Endothelial cell of umbilical vein (primary cell): ENCODE results near the gene COL4A1. TPM values are rescaled to one million over a fixed set of nuclear protein-coding genes. Genes with fewer than 3 reads are reported as not detected.

Experiments used
- BruUV-seq: library from RNA; stranded (reverse); fragments of 400-500 nt; replicated peaks from 2 replicates; lab custom pipeline; 2021; lab: Mats Ljungman, UMichigan
- CTCF ChIA-PET: fragments of 300-600, 350-600 bp; sonication (Branson Sonifier 250); formaldehyde crosslinking; loops from one replicate; lab custom pipeline; 2021; ENCODE audit warnings: antibody characterized with exemption, inconsistent platforms; lab: Charles Lee
- POLR2A ChIA-PET: fragments of 300-600, 350-600 bp; sonication (Branson Sonifier 250); formaldehyde crosslinking; loops from one replicate; lab custom pipeline; 2021; ENCODE audit warnings: antibody characterized with exemption, inconsistent platforms; lab: Charles Lee
- DNase-seq: peaks from one replicate; pipeline ENCODE4 v3.0.0-alpha.2; 2011; ENCODE audit warnings: low read depth, low spot score
- FAIRE-seq: peaks from 2 replicates; lab custom pipeline; 2011; peaks lifted over from hg19 to GRCh38; lab: Jason Lieb, UNC
- H2AFZ ChIP-seq: 2 replicates; pipeline ENCODE4 v1.6.0; 2012; ENCODE audit warnings: low read depth, low read length, control low read depth, inconsistent platforms
- H3K27ac ChIP-seq: 2 replicates; pipeline ENCODE4 v1.5.1; 2011; ENCODE audit warnings: low read depth, mild to moderate bottlenecking, control low read depth, low read length, moderate library complexity; ENCODE audit not compliant: insufficient read depth
- H3K27me3 ChIP-seq, 2 experiments: 2 replicates each; pipeline versions ENCODE4 v1.6.0 to v1.6.1; 2011; ENCODE audit warnings: low read length in 2 of 2, mixed read lengths in 1 of 2; ENCODE audit not compliant: control insufficient read depth in 2 of 2, insufficient read depth in 2 of 2
- H3K36me3 ChIP-seq, 2 experiments: 2 replicates in 1 of 2; 3 replicates in 1 of 2; pipeline ENCODE4 v1.5.1; 2011; ENCODE audit warnings: low read length in 2 of 2, mild to moderate bottlenecking in 1 of 2, moderate library complexity in 1 of 2; ENCODE audit not compliant: control insufficient read depth in 2 of 2, insufficient read depth in 2 of 2; ENCODE audit errors: extremely low read depth in 1 of 2
- H3K4me1 ChIP-seq: 3 replicates; pipeline ENCODE4 v1.5.1; 2011; ENCODE audit warnings: mild to moderate bottlenecking, low read length; ENCODE audit not compliant: control insufficient read depth, insufficient read depth; ENCODE audit errors: extremely low read depth
- H3K4me2 ChIP-seq: 2 replicates; pipeline ENCODE4 v1.6.1; 2011; ENCODE audit warnings: low read length, control low read depth, mixed read lengths; ENCODE audit not compliant: insufficient read depth
- H3K4me3 ChIP-seq, 3 experiments: fragments of 200-600 bp in 1 of 3; sonication (generic), shearing (Covaris generic) in 1 of 3; replicated peaks in 1 of 3; 2 replicates each; pipeline ENCODE4 v1.5.1; 2011 to 2016; ENCODE audit warnings: control low read depth in 3 of 3, low read length in 3 of 3, mild to moderate bottlenecking in 2 of 3, inconsistent platforms in 1 of 3, low read depth in 1 of 3, moderate library complexity in 1 of 3; ENCODE audit not compliant: insufficient read depth in 1 of 3
- H3K79me2 ChIP-seq: 2 replicates; pipeline ENCODE4 v1.6.0; 2012; ENCODE audit warnings: low read length, inconsistent platforms; ENCODE audit not compliant: control insufficient read depth, insufficient read depth
- H3K9ac ChIP-seq: replicated peaks from 2 replicates; pipeline ENCODE3; 2011; ENCODE audit warnings: low read length, control low read depth; ENCODE audit not compliant: insufficient read depth; ENCODE audit errors: extremely low read depth
- H3K9me1 ChIP-seq: replicated peaks from 3 replicates; pipeline ENCODE4 v1.6.0; 2011; ENCODE audit warnings: mild to moderate bottlenecking, low read length; ENCODE audit not compliant: control insufficient read depth, insufficient read depth; ENCODE audit errors: extremely low read depth
- H3K9me3 ChIP-seq: replicated peaks from 2 replicates; pipeline ENCODE4 v1.5.1; 2012; ENCODE audit warnings: low read length, inconsistent platforms; ENCODE audit not compliant: control insufficient read depth, insufficient read depth
- H4K20me1 ChIP-seq: replicated peaks from 2 replicates; pipeline ENCODE3; 2011; ENCODE audit warnings: mild to moderate bottlenecking, low read length; ENCODE audit not compliant: control insufficient read depth, insufficient read depth; ENCODE audit errors: extremely low read depth
- EZH2 ChIP-seq: IDR thresholded peaks from 2 replicates; pipeline ENCODE4 v1.6.1; 2012; ENCODE audit warnings: borderline replicate concordance, low read depth, mild to moderate bottlenecking, moderate library complexity, low read length, inconsistent platforms; ENCODE audit not compliant: severe bottlenecking
- FOS ChIP-seq: IDR thresholded peaks from 2 replicates; pipeline ENCODE4 v1.6.1; 2011; ENCODE audit warnings: mild to moderate bottlenecking, low read length, moderate library complexity, borderline replicate concordance; ENCODE audit not compliant: insufficient read depth
- GATA2 ChIP-seq: IDR thresholded peaks from 2 replicates; pipeline ENCODE4 v1.7.0; 2011; ENCODE audit warnings: low read depth, mild to moderate bottlenecking, moderate library complexity, mixed read lengths, low read length; ENCODE audit not compliant: insufficient read length, insufficient read depth
- JUN ChIP-seq: IDR thresholded peaks from 2 replicates; pipeline ENCODE4 v1.6.1; 2011; ENCODE audit warnings: borderline replicate concordance, low read depth; ENCODE audit not compliant: insufficient read length, insufficient read depth
- MYC ChIP-seq: IDR thresholded peaks from one replicate; pipeline ENCODE4 v1.6.1; 2011; ENCODE audit warnings: mild to moderate bottlenecking, low read depth, low read length
- POLR2A ChIP-seq: IDR thresholded peaks from 2 replicates; pipeline ENCODE4 v1.6.1; 2012; ENCODE audit warnings: low read depth, mild to moderate bottlenecking, control low read depth, low read length
- POLR2AphosphoS5 ChIP-seq: IDR thresholded peaks from 2 replicates; pipeline ENCODE4 v1.6.1; 2012; ENCODE audit warnings: low read depth, mild to moderate bottlenecking, control low read depth, low read length, moderate library complexity; ENCODE audit not compliant: insufficient read depth
- dilution Hi-C: fragments of 300-500 bp; cut with MboI; formaldehyde crosslinking; loops from one replicate; pipeline ENCODE4 v1.15.0; 2019; ENCODE audit warnings: low sequenced_read_pairs; ENCODE audit not compliant: extremely low pct_ligation_motif_present
- intact Hi-C: fragments of 100-400 bp; cut with micrococcal nuclease; formaldehyde crosslinking; loops from one replicate; pipeline ENCODE4 v1.10.0; 2022
- polyA plus RNA-seq, 4 experiments: library from polyadenylated mRNA; depleted of rRNA in 3 of 4; stranded (reverse) in 3 of 4; unstranded in 1 of 4; fragments of >200 nt; gene quantifications; 2 replicates each; pipeline versions ENCODE4 v1.2.1 to v1.2.3, GENCODE V29; 2011 to 2012; ENCODE audit warnings: missing spikeins in 1 of 4
- total RNA-seq: library from RNA; stranded (reverse); gene quantifications from 2 replicates; pipeline ENCODE4 v1.2.3, GENCODE V29; 2021
- TF ChIP-seq, protein P1 (sequence below), 2 donors: IDR thresholded peaks; 1 replicate in 1 of 2; 2 replicates in 1 of 2; pipeline ENCODE4 v1.5.1; 2011; ENCODE audit warnings: low read length in 2 of 2, mild to moderate bottlenecking in 2 of 2, moderate library complexity in 2 of 2, control low read depth in 1 of 2, inconsistent platforms in 1 of 2, low read depth in 1 of 2; ENCODE audit not compliant: insufficient read depth in 1 of 2; ENCODE audit errors: extremely low read depth in 1 of 2
- TF ChIP-seq, protein P2 (sequence below): IDR thresholded peaks from 2 replicates; pipeline ENCODE4 v1.6.1; 2011; ENCODE audit not compliant: insufficient read depth, insufficient read length

COL4A1 gene
- total and polyA plus RNA-seq, 2 donors (not counting 3 experiments of a cell fraction or from before 2014, with no cell fraction given), result 384 to 1,119 TPM

GRCh38 chr13:110103534-110103933, 203.4 kb downstream of the COL4A1 start:
- Histone ChIP-seq H3K4me1 (no peaks in the 10 kb centered on the region), H3K4me2 (no peak overlapping the region), H2AFZ (no peak overlapping the region), H3K27ac (no peak overlapping the region), H3K9me1 (no peaks in the 10 kb centered on the region), H3K27me3 (no peaks in the 10 kb centered on the region), H4K20me1 (no peaks in the 10 kb centered on the region), H3K9ac (no peak overlapping the region), H3K4me3 (no peak overlapping the region), H3K9me3 (no peaks in the 10 kb centered on the region), H3K79me2 (no peaks in the 10 kb centered on the region), H3K36me3 (no peaks in the 10 kb centered on the region)
- FAIRE-seq (no peak), DNase-seq (no peak)
- intact Hi-C loops (no loop called here), dilution Hi-C loops (no loop called here)
- ChIA-PET POLR2A (no interaction called here), CTCF (no interaction called here)
- BruUV-seq, result no TSS peak
- TF ChIP-seq POLR2A, result no peak
- TF ChIP-seq, protein P1, sequence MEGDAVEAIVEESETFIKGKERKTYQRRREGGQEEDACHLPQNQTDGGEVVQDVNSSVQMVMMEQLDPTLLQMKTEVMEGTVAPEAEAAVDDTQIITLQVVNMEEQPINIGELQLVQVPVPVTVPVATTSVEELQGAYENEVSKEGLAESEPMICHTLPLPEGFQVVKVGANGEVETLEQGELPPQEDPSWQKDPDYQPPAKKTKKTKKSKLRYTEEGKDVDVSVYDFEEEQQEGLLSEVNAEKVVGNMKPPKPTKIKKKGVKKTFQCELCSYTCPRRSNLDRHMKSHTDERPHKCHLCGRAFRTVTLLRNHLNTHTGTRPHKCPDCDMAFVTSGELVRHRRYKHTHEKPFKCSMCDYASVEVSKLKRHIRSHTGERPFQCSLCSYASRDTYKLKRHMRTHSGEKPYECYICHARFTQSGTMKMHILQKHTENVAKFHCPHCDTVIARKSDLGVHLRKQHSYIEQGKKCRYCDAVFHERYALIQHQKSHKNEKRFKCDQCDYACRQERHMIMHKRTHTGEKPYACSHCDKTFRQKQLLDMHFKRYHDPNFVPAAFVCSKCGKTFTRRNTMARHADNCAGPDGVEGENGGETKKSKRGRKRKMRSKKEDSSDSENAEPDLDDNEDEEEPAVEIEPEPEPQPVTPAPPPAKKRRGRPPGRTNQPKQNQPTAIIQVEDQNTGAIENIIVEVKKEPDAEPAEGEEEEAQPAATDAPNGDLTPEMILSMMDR (IDR thresholded peaks at IDR 0.05; ENCODE audit: extremely low read depth in 1 of 2, insufficient read depth in 1 of 2, low read depth in 1 of 2, low read length in 2 of 2), result no peak
- no peak for TF ChIP-seq GATA2
- no peak for TF ChIP-seq FOS
- TF ChIP-seq, protein P2, sequence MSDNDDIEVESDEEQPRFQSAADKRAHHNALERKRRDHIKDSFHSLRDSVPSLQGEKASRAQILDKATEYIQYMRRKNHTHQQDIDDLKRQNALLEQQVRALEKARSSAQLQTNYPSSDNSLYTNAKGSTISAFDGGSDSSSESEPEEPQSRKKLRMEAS, result no peak
- no peak for TF ChIP-seq JUN

DNA sequence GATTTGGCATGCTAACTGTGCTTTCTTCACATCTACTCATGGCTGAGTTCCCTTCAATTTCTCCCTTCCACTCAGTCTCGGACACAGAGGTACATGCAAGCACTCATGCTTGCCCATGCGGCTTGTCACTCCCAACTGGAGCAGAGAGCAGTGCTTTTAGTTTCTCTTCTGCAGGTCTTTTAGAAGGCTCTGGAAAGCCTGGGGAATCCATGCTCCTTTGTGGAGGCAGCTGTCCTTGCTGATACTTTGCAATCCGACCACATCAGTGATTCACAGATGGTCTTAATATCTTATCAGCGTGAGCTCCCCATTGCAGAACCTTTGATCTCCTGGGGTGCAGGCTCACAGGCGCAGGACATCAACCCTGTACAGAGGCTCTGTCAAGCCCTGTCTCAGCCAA, 203.9 kb downstream of the COL4A1 start:
- Histone ChIP-seq H3K4me1 (no peaks in the 10 kb centered on the region), H3K4me2 (no peak overlapping the region), H3K27ac (no peak overlapping the region), H3K79me2 (no peaks in the 10 kb centered on the region), H2AFZ (no peak overlapping the region), H3K36me3 (no peaks in the 10 kb centered on the region), H3K4me3 (no peak overlapping the region), H4K20me1 (no peaks in the 10 kb centered on the region), H3K9ac (no peak overlapping the region), H3K9me1 (no peaks in the 10 kb centered on the region), H3K27me3 (no peaks in the 10 kb centered on the region), H3K9me3 (no peaks in the 10 kb centered on the region)
- TF ChIP-seq, protein P2, result no peak
- TF ChIP-seq MYC (no peak), FOS (no peak), EZH2 (no peak), POLR2A (no peak), POLR2AphosphoS5 (no peak), GATA2 (no peak), JUN (no peak)
- TF ChIP-seq, protein P1 (IDR thresholded peaks at IDR 0.05; ENCODE audit: extremely low read depth in 1 of 2, insufficient read depth in 1 of 2, low read depth in 1 of 2, low read length in 2 of 2), result no peak
- intact Hi-C loops (no loop called here), dilution Hi-C loops (no loop called here)
- ChIA-PET POLR2A (no interaction called here), CTCF (no interaction called here)
- no TSS peak for BruUV-seq
- FAIRE-seq (no peak), DNase-seq (no peak)
